SW480 (cell line): ENCODE measurements around the gene FAM149A.
A peak's percentile ranks its signal among the peaks of the same experiment; 100 is the strongest.

Experiments
- DNase-seq: peaks from one replicate; pipeline ENCODE4 v3.0.0-alpha.2; 2016; ENCODE audit warnings: low spot score

Gene FAM149A

GRCh38 chr4:186104114-186104889 lies at the start of gene FAM149A:
FAM149A (plus strand) TSS chr4:186104704.
- peak; percentile 60 for DNase-seq

- no peak for DNase-seq
These were observed 46.1 kb upstream of the FAM149A start for GRCh38 chr4:186058253-186058979.

DNA sequence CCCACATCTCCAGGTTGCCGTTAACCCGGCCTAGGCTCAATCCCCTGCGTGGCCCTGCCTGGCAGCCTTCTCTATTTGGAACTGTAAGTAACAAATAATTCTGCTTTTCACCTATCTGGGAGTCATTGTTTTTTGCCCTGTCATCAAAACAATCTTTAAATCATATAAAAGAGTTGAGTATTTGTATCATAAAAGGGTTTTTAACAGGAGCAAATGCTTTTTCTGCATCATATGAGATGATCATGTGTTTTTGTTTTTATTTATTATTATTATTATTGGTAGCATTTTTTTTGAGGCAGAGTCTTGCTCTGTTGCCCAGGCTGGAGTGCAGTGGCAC lies 45.6 kb upstream of the FAM149A start:
- DNase-seq, result no peak

DNA sequence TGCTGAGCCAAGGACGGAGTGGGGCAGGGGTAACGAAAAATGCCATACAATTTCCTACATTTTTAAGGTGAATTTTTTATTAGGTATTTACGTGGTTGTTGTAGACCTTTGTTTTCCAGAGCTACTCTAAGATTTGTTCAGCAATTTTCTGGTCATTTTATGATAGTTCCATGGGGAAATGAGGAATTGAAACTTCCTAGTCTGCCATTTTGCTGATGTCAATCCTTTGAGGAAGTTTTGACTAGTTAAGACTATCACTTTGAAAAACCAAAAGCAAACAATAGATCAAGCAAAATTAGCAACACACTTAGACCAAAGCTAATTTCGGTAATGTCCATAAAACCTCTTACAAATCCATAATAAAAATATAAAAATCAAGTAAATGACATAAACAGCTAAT lies 42.6 kb upstream of the FAM149A start:
- DNase-seq, result no peak

DNA sequence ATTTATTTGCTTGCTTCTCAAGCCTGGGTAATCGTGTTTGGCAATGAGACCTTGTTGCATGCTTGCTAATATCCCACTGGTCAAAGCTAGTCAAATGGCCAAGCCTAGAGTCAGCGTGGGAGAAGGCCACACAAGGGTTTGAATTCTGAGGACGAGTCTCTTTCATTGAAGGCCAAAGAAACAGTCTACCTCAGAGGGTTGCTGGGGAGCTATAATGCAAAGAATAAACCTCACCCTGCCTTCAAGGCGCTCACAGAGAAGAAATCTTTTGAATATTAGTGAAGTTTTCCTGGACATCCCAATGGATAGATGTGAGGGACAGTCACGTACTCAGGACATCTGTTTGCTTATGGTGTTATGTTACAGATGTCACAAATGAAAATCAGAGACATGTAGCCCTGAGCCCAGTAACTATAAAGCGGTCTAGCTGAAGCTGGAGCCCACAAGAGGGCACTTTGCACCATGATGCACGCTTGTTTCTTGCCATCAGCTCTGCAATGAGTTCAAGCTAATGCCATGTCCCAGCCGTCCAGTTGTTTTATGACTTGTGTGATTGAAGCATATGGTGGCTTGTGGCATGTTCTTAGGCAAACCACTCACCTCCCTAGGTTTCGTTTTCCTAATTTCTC lies 36.6 kb upstream of the FAM149A start:
- peak; percentile 72 for DNase-seq

- peak; percentile 27 for DNase-seq
These were observed 35.7 kb upstream of the FAM149A start, which contains the start of gene TLR3 for GRCh38 chr4:186068581-186069348. TLR3 (plus strand) TSS chr4:186069156; CDS start chr4:186076620, 7,464 bp downstream.

DNA sequence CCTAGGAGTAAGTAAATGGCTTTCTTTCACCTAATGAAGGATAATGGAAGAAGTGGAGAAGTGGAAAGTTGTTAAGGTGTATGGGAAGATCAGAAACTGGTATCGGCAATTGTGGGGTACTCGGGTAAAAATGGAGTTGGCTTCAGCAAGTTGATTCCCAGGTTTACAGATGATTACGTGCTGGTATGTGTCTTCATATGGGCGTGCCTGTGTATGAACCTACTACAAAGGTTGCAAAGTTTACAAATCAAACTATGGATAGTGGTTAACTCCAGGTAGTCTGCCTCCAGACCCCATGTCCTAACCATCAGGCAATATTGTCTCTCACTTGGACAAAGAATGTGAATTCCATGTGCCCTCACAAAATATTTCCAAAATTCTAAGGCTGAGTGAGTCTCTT lies 34.8 kb upstream of the FAM149A start:
- DNase-seq, result no peak

GRCh38 chr4:186072516-186072915 lies 32.0 kb upstream of the FAM149A start:
- DNase-seq, result no peak

GRCh38 chr4:186074189-186074588 lies 30.3 kb upstream of the FAM149A start:
- DNase-seq, result no peak

GRCh38 chr4:186078981-186079638 lies 25.4 kb upstream of the FAM149A start:
- no peak for DNase-seq

GRCh38 chr4:186079694-186080093 lies 24.8 kb upstream of the FAM149A start:
- no peak for DNase-seq

- no peak for DNase-seq
These were observed 23.2 kb upstream of the FAM149A start for GRCh38 chr4:186081202-186081807.

DNA sequence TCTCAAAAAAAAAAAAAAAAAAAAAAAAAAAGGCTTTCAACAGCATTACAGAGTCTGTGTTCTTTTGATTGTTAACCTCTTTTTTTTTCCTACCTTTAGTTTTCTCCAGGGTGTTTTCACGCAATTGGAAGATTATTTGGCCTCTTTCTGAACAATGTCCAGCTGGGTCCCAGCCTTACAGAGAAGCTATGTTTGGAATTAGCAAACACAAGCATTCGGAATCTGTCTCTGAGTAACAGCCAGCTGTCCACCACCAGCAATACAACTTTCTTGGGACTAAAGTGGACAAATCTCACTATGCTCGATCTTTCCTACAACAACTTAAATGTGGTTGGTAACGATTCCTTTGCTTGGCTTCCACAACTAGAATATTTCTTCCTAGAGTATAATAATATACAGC lies 22.3 kb upstream of the FAM149A start:
- DNase-seq, result no peak

DNA sequence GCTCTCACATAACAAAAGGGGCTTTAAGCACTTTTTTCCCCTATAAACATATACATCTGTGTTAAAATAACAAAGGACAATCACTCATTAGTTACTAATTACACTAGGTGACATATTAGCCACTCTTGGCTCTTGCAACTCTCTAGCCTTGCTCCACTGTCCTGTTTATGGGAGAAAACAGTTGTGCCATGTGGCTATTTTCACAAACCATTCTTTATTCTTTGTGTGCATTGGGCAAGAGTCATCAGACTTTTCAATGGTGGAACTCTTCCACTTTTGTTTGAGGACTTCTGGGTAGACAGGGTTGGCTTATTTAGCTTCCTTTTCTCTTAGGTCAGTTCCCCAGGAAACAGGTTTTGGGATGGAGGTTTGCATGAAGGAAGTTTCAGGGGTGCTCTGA lies 16.0 kb upstream of the FAM149A start:
- DNase-seq, result no peak

DNA sequence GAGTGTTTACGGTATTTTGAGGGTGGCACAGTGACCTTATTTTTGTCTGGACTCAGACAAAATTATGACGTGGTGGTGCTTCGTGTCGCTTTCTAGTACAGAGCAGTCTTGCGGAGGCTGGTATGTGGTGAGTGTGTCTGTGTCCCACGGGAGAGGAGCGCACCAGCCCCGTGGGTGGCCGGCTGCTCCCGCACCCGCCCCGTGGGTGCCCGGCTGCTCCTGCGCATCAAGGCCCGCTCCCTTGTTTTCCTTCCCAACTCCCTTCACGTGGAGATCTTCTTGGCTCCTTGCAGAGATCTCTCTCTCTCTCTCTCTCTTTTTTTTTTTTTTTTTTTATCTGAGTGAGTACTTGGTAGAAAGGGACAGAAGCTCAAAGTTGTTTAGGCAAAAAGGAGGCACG lies 12.2 kb upstream of the FAM149A start:
- no peak for DNase-seq

DNA sequence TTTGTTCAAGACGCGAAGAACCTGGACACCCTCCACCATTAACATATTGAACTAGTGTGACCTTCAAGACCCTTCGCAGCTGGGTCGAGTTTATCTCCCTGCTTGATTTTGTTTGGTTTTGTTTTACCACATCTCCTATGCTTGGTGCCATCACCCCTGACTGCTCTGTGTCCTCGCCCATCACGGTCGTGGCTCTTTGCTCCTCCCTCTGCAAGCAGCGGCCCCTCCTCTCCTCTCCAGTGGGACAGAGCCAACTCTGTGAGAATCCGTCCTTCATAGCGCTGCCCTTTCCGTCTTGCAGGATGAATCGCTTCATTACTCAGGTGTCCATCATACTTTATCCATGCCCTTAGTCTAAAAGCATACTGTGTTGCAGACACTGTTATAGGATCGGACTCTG lies 9.1 kb upstream of the FAM149A start:
- DNase-seq, result peak; percentile 5

GRCh38 chr4:186096681-186097165 lies 7.8 kb upstream of the FAM149A start:
- no peak for DNase-seq

GRCh38 chr4:186097386-186097785 lies 7.1 kb upstream of the FAM149A start:
- no peak for DNase-seq

DNA sequence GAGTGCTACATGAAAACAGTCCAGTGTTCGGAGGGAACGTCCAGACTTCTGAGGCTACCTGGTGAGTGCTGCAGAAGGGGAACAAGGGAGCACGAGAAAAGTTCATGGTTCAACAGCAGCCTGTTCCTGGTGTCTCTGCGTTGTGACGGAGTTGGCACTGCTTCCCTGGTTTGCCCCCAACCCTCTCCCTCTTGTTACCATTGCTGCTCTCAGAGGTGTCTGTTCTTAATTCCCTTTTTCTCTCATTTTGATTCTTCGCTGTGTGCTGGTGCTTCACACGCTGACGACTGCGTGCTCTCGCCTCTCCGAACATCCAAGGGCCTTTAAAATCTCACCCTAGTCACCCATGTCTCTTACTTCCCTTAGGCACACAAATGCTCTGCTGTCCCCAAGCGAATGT lies 1.6 kb upstream of the FAM149A start:
- no peak for DNase-seq

DNA sequence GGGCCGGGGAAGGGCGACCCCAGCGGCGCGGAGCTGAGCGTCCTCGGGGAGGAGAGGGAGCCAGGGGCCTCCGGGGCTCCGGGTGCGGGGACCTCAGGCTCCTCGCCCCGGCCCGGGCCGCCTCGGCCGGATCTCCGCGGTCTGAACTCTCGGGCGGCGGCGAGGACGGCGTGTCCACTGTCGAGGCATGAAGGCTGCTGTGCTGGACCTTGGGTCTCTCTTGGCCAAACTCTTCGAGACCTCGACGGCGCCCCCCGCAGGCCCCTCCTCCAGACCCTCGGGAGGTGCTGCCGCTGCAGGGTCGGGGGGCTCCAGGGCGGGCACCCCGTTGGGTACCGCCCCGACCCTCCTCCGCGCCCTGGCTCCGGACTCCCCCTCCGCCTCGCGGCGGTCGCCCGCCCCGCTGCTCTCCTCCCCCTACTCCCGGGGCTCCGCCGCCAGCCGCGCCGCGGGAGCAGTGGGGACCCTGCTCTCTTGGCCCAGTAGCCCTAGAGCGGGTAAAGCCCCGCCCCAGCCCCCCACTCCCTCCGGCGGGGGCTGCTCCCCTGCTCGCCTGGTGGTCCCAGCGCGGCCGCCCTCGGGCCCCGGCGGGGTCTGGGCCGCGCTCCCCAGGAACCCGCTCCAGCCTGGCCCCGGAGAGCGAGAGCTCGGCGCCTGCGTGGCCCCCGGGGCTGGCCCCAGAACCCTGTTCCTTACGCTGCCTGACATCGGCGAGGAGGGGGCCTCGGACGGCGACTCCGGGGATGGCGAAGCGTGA lies 564 bp downstream of the FAM149A start:
- peak; percentile 7 for DNase-seq
